Spleen (tissue), 7 donors: ENCODE results near the gene ANXA4.

Experiments
- CTCF ChIP-seq, 11 experiments: fragments of 200-600 bp in 7 of 11; fragments of 450-650 bp in 4 of 11; sonication (generic) in 4 of 11; IDR thresholded peaks in 8 of 11; conservative IDR thresholded peaks in 3 of 11; 1 replicate in 7 of 11; 2 replicates in 4 of 11; pipeline versions ENCODE4 v1.4.0 to v1.8.0; 2016 to 2021; ENCODE audit warnings: antibody characterized with exemption in 11 of 11, inconsistent platforms in 4 of 11, mild to moderate bottlenecking in 1 of 11
- POLR2A ChIP-seq, 3 donors: fragments of 450-650 bp; IDR thresholded peaks; one replicate each; pipeline ENCODE4 v1.5.1; 2017; ENCODE audit warnings: antibody characterized with exemption in 3 of 3, mild to moderate bottlenecking in 1 of 3
- POLR2AphosphoS5 ChIP-seq, 3 donors: sonication (generic); formaldehyde crosslinking; IDR thresholded peaks; one replicate each; pipeline ENCODE4 v1.5.1; 2017; ENCODE audit warnings: antibody characterized with exemption in 3 of 3
- donor health status: DM: no; HTN: no; CAD: no; lungs with moderate emphysema.
- donor health status: DM: no; HTN: no; CAD: no.
- donor health status: DM: no; HTN: no; CAD: no.

GRCh38 chr2:69735686-69736085 lies 6.2 kb upstream of the ANXA4 start:
- TF ChIP-seq POLR2A (IDR thresholded peaks at IDR 0.05) (no peak), POLR2AphosphoS5 (IDR thresholded peaks at IDR 0.05) (no peak), CTCF (IDR thresholded peaks at IDR 0.05 in 8 of 11, conservative IDR thresholded peaks at IDR 0.05 in 3 of 11) (no peak)
